CD4-positive, alpha-beta T cell treated with Interleukin-2 at 100 ng/mL for 4 hours (primary cell): ENCODE measurements around the gene ZNF595.
"Not testable (repeated sequence)": the region's sequence is repeated elsewhere in the genome, so short reads cannot be mapped to it uniquely, and the experiment has no call there.

Source experiments
- DNase-seq: peaks from one replicate; pipeline ENCODE4 v3.0.0-alpha.2; 2020; ENCODE audit warnings: low spot score

Gene ZNF595

DNA sequence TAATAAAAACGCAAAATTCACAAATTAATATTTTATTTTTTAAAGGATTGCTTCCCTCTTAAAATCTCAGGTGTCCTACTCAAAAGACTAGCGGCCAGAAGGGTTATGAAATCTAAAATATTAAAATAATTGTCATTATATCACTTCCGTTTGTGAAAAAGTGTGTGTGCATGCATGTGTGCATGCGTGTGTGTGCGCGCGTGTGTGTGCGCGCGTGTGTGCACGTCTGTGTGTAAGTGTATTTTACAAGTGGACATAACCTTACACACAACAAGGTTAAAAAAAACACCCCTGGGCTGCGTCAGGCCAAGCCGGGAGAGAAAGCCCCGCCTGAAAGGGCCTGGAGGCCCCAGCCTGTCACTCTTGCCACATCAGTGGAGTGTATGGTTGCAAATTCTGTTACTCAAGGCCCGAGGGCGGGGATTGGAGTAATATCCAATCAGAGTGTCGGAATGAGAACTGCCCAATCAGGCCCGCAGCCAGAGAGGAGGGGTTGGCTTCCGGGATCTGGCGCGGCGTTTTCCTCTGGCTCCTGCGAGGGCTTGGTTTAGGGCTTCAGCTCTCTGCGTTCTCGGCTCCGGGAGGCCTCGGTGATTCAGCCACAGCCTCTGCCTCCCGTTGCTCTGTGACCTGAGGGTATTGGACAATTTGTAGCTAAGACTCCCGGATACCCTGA, at the start of gene ZNF595:
Gene ZNF595 (plus strand): TSS at position 518 of the 676 bp plus-strand sequence. CDS start 168 bp downstream, outside the sequence.
- DNase-seq, result not testable (repeated sequence)

- DNase-seq, result not testable (repeated sequence)
These were observed 42.9 kb upstream of the ZNF595 start for GRCh38 chr4:9937-10870.

GRCh38 chr4:11095-11815, 41.9 kb upstream of the ZNF595 start:
- DNase-seq, result not testable (repeated sequence)

DNA sequence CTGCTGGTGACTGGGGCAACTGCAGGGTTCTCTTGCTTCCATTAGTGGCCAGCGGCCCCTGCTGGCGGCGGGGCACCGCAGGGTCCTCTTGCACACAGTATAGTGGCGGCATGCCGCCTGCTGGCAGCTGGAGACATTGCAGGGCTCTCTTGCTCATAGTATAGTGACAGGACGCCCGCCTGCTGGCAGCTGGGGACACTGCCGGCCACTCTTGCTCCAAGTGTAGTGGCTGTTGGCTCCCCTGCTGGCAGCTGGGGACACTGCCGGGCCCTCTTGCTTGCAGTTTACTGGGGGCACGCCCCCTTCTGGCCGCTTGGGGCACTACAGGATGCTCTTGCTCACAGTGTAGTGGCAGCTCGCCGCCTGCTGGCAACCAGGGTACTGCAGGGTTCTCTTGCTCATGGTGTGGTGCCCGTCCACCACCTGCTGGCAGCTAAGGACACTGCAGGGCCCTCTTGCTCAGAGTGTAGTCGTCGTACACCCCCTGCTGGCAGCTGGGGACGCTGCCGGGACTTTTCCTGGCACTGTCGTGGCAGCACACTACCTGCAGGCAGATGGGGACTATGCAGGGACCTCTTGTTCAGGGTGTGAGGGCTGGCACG, 41.2 kb upstream of the ZNF595 start:
- not testable (repeated sequence) for DNase-seq

DNA sequence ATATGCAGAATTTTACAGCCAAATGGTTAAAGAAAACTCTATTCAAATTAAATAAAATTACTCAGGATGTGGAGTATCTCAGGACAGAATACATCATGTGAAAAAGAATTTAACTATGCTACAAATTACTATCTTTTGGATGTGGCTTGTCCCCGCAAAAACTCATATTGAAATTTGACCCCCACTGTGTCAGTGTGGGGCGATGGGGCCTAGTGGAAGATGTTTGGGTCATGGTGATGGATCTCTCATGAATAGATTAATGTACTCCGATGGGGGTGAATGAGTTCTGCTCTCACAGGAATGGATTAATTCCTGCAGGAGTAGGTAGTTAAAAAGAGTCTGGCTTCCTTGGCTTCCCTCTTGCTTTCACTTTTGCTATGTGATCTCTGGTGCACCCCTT, 35.0 kb upstream of the ZNF595 start:
- DNase-seq, result not testable (repeated sequence)

DNA sequence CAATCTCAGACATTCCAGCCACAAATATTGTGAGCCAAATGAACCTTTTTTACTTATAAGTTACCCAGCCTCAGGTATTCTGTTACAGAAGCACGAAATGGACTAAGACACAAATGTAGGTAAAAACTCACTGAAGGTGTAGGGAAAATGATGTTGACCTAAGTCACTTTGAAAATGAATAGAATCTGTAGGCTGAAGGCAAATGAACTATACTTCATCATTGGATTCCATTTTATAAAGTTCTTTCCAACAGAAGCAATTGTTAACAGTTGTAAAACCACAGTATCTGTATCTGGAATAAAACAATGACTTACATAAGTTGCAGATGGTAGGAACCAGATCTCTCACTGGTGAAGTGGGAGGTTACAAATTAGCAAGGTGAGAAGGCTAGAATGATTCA, 34.5 kb upstream of the ZNF595 start:
- DNase-seq, result not testable (repeated sequence)

DNA sequence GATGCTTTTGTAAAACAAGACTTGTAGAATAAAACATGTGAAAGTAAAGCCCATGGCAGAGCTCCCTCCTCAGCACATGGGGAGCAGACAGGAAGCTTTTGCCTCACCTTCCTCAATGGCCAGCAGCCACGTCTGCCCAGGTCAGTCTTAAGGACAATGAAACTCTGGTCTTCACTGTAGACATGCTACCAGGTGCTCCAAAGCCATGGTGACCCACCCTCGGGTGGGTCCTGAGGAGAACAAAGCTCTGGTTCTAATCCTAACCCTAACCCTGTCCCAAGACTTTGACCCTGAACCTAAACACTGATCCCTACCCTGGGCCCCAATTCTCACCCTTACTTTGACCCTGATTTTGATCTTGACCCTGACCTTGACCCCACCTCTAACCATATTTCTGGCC, 30.2 kb upstream of the ZNF595 start:
- DNase-seq, result not testable (repeated sequence)

DNA sequence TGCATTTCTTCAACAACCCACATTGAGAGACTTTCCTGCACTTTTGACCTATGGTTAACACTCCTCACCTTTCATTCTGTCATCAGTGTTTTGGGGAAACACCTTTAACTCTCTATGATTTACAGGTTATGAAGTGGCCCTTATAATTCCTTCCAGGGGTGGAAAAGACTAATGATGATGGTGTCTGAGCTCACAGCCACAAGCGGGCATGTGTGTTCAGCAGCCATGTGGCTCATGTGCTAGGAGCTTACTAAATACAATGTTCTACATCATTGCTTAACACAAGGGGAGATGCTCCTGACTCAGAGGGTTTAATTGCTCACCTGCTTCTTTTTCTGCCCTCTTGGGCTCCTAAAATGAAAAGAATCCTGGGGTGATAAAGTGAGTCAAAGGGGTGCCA, 28.8 kb upstream of the ZNF595 start:
- DNase-seq, result not testable (repeated sequence)

GRCh38 chr4:27501-27900, 25.6 kb upstream of the ZNF595 start:
- not testable (repeated sequence) for DNase-seq

GRCh38 chr4:28767-29542, 24.2 kb upstream of the ZNF595 start:
- DNase-seq, result not testable (repeated sequence)

DNA sequence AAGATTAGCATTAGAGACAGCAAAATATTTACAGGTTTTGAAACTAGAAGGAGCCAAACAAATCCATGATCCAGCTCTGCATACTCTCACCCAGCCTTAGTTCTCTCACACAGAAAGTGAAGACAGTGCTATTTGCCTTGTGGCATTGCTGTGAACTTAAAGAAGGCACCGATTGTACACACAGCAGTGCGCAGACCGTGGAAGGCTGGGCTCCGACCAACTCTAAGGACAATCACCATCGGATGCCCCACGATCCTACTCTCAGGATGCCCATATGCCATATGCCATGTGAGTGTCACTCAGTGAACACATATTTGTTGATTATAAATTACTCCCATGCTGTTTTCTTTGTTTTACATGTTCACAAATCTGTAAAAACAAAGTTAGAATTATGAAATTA, 19.8 kb upstream of the ZNF595 start:
- DNase-seq, result not testable (repeated sequence)

DNA sequence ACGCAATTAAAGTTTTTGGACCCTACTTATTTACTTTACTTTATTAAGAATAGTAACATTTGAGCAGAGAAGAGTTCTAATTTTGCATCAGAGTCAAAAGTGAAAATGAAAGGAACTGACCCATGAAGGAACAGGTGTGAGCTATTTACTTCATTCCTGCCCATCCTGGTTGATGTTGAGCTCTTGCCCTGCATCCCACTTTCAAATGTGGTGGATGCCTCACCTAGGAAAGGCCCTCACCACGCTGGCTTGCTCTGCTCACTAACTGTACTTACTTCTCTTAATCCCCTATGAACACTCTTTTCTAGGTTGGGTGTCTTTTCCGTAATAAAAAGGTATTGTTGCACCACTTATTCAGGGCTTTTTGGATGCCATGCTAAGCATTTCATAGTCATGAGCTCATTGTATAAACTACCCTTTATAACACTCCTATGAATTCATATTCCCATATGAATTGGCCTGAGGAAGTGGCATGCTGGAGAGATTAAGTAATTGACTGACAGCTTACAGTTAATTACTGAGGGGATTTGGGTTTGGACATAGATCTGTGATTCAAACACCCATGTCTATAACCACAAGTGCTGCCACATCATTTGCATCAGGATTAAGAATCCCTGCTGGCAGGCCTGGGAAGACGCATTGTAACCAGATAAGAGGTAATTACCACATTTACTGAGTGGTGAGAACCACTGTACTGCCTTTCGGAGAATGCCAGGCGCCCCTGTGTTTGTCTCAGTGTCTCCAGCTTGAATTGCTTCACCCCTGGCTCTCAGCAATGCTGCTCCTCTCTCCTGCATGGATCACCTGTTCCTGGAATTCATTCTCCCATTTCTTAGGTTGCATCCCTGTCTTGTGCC, 16.3 kb upstream of the ZNF595 start:
- not testable (repeated sequence) for DNase-seq

DNA sequence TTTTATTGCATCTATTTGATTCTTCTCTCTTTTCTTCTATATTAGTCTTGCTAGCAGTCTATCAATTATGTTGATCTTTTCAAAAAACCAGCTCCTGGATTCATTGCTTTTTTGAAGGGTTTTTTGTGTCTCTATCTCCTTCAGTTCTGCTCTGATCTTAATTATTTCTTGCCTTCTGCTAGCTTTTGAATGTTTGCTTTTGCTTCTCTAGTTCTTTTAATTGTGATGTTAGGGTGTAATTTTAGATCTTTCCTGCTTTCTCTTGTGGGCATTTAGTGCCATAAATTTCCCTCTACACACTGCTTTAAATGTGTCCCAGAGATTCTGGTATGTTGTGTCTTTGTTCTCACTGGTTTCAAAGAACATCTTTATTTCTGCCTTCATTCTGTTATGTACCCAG, 14.9 kb upstream of the ZNF595 start:
- not testable (repeated sequence) for DNase-seq

DNA sequence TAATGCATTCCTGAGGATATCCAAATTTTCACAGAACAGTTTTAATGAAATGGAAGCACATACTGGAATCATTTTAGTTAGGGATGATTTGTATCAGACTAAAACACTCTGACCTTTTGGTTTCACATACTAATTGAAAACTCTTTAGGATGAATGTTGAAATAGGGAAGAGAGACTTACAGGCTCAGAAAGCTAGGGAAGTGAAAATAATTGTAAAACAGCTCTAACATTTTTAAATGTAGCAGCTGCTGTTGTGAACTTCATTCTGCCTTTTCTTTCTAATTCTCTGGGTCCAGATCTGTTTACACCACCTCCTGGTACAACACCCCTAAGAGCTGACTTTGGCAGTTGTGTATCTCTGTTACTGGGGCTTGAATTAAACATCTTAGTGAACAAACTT, 9.7 kb upstream of the ZNF595 start:
- DNase-seq, result not testable (repeated sequence)

GRCh38 chr4:51253-51652, 1.9 kb upstream of the ZNF595 start:
- DNase-seq, result not testable (repeated sequence)

GRCh38 chr4:51655-52277, 1.4 kb upstream of the ZNF595 start:
- not testable (repeated sequence) for DNase-seq

DNA sequence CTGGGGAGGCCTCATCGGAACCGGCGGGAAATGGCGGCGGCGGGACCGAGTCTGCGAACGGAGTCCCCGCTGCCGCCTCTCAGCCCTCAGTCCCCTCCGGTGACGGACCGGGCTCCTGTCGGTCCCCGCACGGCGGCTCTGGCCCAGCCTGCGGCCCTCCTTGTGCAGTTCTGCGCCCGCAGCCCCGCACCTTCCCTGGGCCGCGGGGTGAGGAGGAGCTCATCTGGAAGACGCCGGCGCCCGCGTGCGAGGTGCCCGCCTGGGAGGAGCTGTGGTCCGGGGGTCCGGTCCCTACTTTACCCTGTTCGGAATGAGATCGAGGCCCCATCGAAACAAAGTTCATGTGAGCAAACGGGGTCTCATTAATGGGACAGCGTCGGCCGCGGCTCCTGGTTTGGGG, 400 bp downstream of the ZNF595 start:
- DNase-seq, result not testable (repeated sequence)

- DNase-seq, result not testable (repeated sequence)
These were observed 11.6 kb downstream of the ZNF595 start for GRCh38 chr4:64733-65132.

DNA sequence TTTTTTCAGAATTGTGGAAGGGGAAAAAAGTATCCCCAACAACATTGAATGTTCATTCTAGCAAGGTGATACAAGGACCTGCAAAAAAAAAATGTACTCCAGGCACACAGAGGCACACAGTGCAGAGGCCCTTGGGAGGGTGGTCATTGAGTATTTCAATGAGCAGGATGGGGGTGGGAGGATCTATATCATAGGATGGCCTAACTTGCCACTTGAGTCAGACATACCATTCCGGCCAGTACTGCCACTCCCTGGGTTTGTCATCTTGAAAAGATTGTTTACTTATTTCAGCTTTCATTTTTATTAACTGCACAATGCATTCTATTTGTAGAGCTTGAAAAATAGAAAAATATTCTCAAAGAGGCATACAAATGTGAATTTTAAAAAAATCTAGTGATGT, 18.7 kb downstream of the ZNF595 start:
- no peak for DNase-seq

DNA sequence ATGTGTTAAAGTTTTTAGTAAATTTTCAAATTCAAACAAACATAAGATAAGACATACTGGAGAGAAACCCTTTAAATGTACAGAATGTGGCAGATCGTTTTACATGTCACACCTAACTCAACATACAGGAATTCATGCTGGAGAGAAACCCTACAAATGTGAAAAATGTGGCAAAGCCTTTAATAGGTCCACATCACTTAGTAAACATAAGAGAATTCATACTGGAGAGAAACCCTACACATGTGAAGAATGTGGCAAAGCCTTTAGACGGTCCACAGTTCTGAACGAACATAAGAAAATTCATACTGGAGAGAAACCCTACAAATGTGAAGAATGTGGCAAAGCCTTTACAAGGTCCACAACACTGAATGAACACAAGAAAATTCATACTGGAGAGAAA, 32.8 kb downstream of the ZNF595 start:
- DNase-seq, result no peak
